Measurements from ENCODE around the gene KPNA3.
"Not testable (repeated sequence)": the region's sequence is repeated elsewhere in the genome, so short reads cannot be mapped to it uniquely, and the experiment has no call there.

KPNA3 gene

DNA sequence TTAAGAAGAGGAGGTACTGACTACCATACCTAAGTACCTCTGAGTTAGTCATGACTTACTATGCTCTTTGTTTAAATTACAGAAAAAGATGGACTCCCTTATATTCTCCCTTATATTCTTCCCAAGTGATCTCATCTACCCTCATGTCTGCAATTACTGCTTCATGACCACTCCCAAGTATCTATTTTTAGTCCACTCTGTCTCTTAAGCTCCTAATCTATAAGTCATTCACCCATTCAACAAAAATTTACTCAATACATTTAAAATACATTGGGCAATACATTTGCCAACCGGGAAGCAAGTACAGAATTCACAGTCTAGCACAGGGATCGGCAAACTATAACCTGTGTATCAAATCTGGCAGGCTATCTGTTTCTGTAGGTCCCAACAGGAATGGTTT is 42.6 kb downstream of the KPNA3 start:
- no peak for DNase-seq (ENCODE audit: low spot score)

- DNase-seq (ENCODE audit: low spot score) = no peak
Observed at GRCh38 chr13:49746111-49746510, 46.4 kb downstream of the KPNA3 start.

DNA sequence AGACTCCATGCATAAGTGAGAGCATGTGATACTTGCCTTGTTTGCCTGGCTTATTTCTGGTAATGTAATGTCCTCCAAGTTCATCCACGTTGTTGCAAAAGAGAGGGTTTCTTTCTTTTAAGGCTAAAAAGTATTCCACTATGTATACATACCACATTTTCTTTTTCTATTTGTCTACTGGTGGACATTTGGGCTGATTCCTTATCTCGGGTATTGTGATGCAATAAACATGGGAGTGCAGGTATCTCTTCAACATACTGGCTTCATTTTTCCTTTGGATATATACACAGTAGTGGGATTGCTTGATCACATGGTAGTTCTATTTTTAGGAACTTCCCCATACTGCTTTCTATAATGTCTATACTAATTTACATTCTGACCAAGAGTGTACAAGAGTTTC is 51.6 kb downstream of the KPNA3 start:
- DNase-seq (ENCODE audit: low spot score) = no peak

GRCh38 chr13:49739498-49740187 is 52.8 kb downstream of the KPNA3 start:
- no peak for DNase-seq (ENCODE audit: low spot score)

DNA sequence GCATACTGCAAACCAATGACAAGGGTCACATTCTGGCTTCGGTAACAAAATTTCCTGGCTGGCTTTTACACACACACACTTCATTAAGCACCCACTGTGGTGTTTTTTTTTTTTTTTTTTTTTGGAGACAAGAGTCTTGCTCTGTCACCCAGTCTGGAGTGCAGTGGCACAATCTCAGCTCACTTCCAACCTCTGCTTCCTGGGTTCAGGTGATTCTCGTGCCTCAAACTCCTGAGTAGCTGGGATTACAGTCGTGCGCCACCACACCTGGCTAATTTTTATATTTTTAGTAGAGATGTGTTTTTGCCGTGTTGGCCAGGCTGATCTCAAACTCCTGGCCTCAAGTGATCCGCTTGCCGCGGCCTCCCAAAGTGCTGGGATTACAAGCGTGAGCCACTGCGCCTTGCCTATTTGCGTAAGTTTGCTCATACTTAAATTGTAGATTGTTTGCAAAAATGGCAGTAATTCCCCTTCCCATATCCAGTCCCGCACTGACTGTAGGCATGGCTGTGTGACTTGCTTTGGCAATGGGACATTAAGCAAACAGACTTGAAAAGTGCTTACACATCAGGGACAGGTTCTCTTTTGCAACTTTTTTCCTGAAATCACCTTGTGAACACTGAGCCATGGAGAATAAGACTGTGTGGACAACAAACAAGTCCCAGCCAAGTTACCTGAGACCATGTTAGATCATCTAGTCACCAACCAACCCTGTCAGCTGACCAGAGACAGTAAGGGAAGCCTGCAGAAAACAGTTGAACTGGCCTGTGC is 59.1 kb downstream of the KPNA3 start:
- no peak for DNase-seq (ENCODE audit: low spot score)

- DNase-seq (ENCODE audit: low spot score) = no peak
Observed at GRCh38 chr13:49731766-49732165, 60.7 kb downstream of the KPNA3 start.

DNA sequence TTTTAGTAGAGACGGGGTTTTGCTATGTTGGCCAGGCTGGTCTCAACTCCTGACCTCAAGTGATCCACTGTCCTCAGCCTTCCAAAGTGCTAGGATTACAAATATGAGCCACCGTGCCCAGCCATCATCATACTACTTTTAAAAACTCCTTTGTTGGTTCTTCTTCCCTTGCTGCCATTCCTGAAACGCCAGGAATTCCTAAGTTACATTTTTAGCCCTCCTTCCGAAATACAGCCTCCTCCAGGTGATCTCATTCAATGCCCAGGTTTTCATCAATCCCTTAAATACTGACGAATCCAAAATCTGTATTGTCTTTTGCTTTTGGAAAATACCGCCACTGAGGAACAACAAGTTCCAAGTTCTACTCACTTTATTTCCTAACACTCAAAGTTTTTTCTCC is 75.9 kb downstream of the KPNA3 start:
- no peak for DNase-seq (ENCODE audit: low spot score)

- DNase-seq (ENCODE audit: low spot score) = no peak
Observed at GRCh38 chr13:49714757-49715156, 77.7 kb downstream of the KPNA3 start.

- no peak for DNase-seq (ENCODE audit: low spot score)
Observed at GRCh38 chr13:49711218-49711863, 81.1 kb downstream of the KPNA3 start.

GRCh38 chr13:49704264-49704663 is 88.2 kb downstream of the KPNA3 start:
- DNase-seq (ENCODE audit: low spot score) = not testable (repeated sequence)

GRCh38 chr13:49701491-49701890 is 91.0 kb downstream of the KPNA3 start:
- no peak for DNase-seq (ENCODE audit: low spot score)

GRCh38 chr13:49697468-49697867 is 95.0 kb downstream of the KPNA3 start:
- DNase-seq (ENCODE audit: low spot score) = no peak

DNA sequence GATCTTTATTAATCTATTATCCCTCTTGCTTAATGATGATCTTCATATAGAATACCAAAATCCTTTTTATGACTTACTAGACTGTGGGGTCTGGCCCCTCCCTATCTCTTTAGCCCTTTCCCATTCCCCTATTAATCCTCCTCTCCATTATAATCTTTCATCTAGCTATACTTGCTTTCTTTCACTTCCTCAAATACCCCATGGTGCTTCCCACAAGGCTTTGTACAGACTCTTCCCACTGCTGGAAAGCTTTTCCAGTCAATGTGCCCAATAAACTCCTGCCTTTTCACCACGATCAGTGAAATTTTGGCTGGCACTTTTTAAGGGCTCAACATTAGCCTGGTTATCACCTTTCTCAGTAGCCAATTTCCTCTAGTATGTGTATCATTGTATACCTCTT is 98.0 kb downstream of the KPNA3 start:
- DNase-seq (ENCODE audit: low spot score) = no peak

DNA sequence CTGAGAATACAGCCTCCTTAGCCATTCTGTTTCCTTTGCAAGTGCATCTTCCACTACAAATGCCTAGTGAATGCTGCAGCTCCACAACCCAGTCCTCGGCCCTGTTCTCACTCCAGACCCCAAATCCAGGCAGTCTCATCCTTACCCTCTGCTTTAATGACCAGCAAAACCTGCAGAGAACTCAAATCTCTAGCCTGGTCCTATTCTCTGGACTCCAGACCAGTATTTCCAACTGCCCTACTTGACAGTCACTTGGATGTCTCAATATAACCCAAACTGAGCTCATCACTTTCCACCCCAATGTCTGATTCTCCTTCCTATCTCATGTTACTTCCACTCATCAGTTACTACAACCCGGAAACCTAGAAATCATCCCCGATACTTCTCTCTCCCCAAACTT is 98.6 kb downstream of the KPNA3 start:
- no peak for DNase-seq (ENCODE audit: low spot score)

DNA sequence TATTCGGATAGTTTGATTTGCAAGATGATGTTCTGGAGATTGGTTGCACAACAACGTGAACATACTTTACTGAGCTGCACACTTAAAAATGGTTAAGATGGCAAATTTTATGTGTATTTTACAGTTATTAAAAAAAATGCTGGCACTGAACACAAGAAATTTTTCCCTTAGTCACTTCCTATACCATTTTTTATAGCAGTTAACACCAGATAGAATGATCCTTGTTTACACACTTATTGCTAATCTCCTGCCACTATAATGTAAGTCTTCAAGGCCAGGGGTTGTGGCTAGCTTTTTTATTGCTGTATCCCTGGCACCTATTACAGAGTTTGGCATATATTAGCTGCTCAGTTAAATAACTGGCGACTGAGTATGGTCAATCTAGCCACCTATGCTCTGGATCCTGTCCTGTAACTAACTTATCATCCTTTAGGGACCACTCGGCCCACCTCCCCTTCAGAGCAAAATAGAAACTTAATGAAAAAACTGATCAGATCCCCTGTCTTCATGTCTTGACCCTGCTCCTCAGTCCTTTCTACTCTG is 99.2 kb downstream of the KPNA3 start:
- no peak for DNase-seq (ENCODE audit: low spot score)

GRCh38 chr13:49690995-49691784 is 101.3 kb downstream of the KPNA3 start, which contains the start of gene EBPL:
TSS of gene EBPL (minus strand) at chr13:49691486. CDS start at chr13:49691424, 62 bp downstream.
- peak; percentile 93 for DNase-seq (ENCODE audit: low spot score)

- DNase-seq (ENCODE audit: low spot score) = no peak
Observed at GRCh38 chr13:49690133-49690994, 102.1 kb downstream of the KPNA3 start.

GRCh38 chr13:49683489-49683888 is 109.0 kb downstream of the KPNA3 start:
- peak; percentile 77 for DNase-seq (ENCODE audit: low spot score)

DNA sequence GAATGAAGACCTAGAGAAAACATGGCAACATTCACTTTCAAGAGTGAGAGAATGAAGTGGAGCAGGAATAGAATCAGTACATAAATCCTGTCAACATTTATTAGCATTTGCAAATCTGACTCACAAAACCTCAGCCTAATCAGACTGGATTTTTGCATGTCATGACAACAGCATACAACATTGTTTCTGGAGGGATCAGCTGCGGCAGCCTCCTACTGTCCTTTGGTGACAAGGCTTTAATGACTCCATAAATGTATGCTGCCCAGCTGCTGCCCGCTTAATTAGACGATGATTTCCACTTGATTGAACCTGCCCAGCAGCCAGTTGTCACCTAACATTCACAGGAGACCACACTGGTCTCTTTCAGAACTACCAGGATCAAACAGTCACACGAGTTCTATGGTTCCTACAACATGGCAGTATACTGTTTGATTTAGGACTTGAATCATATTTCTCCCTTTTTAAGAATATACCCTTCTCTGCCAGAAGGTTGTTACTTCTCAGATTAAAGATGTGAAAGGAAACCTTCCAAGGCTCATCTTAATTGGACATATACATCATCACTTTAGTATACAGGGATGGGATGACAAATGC is 110.5 kb downstream of the KPNA3 start:
- DNase-seq (ENCODE audit: low spot score) = no peak

GRCh38 chr13:49679246-49679645 is 113.2 kb downstream of the KPNA3 start:
- no peak for DNase-seq (ENCODE audit: low spot score)

Measured in activated CD4-positive, alpha-beta T cell treated with anti-CD3 and anti-CD28 coated beads, Interleukin-2, Interleukin-4, amounts not matched to agents 100 ng/mL and 50 ng/mL, durations not matched to agents 16 hours and 8 hours (primary cell).